Neural progenitor cell (in vitro differentiated cells): ENCODE measurements around the gene RGS3.

Experiments used
- EZH2 ChIP-seq: fragments of 200-600 bp; sonication (generic); IDR thresholded peaks from 2 replicates; pipeline ENCODE4 v1.6.1; 2017; ENCODE audit warnings: antibody characterized with exemption, mild to moderate bottlenecking, moderate library complexity
- TF ChIP-seq, protein P1 (sequence below): fragments of 200-600 bp; sonication (generic); IDR thresholded peaks from 2 replicates; pipeline ENCODE4 v1.5.1; 2017; ENCODE audit warnings: antibody characterized with exemption, mild to moderate bottlenecking

DNA sequence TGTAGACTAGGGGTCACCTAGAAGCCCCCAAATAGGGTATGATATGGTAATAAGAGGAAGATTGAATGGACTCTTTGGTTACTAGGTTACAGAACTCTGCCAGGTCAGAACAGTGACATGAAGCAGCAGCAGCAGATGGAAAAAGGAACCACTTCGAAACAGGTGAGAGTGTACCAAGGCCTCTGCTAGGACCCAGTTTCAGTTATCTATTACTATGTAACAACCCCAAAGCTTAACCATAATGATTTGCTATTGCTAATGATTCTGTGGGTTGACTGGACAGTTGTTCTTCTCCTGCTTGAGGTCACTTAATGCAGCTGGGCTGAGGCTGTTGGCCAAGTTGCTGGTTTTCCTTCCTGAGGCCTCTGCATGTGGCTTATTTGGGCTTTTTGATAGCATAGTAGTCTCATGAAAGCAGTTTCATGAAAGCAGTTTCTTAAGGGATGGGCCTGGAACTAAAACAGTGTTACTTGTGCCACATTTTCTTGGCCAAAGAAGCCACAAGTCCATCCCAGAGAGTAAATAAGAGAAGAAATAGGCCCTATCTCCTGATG is 35.4 kb upstream of the RGS3 start:
- TF ChIP-seq, protein P1, sequence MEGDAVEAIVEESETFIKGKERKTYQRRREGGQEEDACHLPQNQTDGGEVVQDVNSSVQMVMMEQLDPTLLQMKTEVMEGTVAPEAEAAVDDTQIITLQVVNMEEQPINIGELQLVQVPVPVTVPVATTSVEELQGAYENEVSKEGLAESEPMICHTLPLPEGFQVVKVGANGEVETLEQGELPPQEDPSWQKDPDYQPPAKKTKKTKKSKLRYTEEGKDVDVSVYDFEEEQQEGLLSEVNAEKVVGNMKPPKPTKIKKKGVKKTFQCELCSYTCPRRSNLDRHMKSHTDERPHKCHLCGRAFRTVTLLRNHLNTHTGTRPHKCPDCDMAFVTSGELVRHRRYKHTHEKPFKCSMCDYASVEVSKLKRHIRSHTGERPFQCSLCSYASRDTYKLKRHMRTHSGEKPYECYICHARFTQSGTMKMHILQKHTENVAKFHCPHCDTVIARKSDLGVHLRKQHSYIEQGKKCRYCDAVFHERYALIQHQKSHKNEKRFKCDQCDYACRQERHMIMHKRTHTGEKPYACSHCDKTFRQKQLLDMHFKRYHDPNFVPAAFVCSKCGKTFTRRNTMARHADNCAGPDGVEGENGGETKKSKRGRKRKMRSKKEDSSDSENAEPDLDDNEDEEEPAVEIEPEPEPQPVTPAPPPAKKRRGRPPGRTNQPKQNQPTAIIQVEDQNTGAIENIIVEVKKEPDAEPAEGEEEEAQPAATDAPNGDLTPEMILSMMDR: no peak
- no peak for TF ChIP-seq EZH2
